HL-60 (cell line): Measurements from ENCODE around the gene PARD6G.

Source experiments
- DNase-seq, 2 experiments: peaks; one replicate each; pipeline ENCODE4 v3.0.0-alpha.2; 2010 to 2020; ENCODE audit warnings: low read depth in 1 of 2, low spot score in 1 of 2
- H3K27ac ChIP-seq: fragments of 250-450 bp; sonication (Bioruptor Pico); replicated peaks from 2 replicates; pipeline ENCODE4 v1.5.1; 2020; ENCODE audit warnings: mild to moderate bottlenecking, moderate library complexity
- H3K27me3 ChIP-seq: fragments of 250-450 bp; sonication (Bioruptor Pico); 2 replicates; pipeline ENCODE4 v1.5.1; 2021; ENCODE audit warnings: mild to moderate bottlenecking, moderate library complexity; ENCODE audit not compliant: insufficient read depth, poor library complexity, severe bottlenecking
- H3K4me3 ChIP-seq: replicated peaks from 2 replicates; pipeline ENCODE4 v1.5.1; 2011; ENCODE audit warnings: mild to moderate bottlenecking, control low read depth, low read length; ENCODE audit not compliant: insufficient read depth
- GABPA ChIP-seq: IDR thresholded peaks from 2 replicates; pipeline ENCODE4 v1.6.1; 2012; ENCODE audit warnings: low read depth
- POLR2AphosphoS5 ChIP-seq: IDR thresholded peaks from 2 replicates; pipeline ENCODE4 v1.6.1; 2012; ENCODE audit warnings: low read depth
- SPI1 ChIP-seq: IDR thresholded peaks from 2 replicates; pipeline ENCODE4 v1.6.1; 2012; ENCODE audit warnings: low read depth, mild to moderate bottlenecking, borderline replicate concordance
- TF ChIP-seq, protein P1 (sequence below): IDR thresholded peaks from one replicate; pipeline ENCODE4 v1.5.1; 2011; ENCODE audit warnings: low read length, control low read depth, inconsistent platforms; ENCODE audit not compliant: insufficient read depth
- TF ChIP-seq, protein P2 (sequence below): IDR thresholded peaks from 2 replicates; pipeline ENCODE4 v1.6.1; 2012; ENCODE audit warnings: low read depth; ENCODE audit not compliant: insufficient replicate concordance

PARD6G gene

DNA sequence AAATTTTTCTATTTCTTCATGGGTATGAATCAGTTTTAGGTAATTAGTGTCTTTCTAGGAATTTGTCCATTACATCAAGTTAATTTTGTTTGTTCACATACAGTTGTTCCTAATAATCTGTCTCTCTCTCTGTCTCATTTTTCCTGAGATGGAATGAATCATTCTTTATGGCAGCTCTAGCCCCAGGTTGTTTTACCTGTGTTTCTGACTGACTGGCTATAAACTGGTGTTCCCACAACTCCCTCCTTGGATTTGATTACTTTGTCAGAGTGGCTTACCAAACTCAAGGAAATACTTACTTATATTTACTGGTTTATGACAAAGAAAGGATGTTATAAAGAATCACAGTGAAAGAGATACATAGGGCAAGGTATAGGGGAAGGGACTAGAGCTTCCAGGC is 123.2 kb downstream of the PARD6G start:
- no peak for DNase-seq

DNA sequence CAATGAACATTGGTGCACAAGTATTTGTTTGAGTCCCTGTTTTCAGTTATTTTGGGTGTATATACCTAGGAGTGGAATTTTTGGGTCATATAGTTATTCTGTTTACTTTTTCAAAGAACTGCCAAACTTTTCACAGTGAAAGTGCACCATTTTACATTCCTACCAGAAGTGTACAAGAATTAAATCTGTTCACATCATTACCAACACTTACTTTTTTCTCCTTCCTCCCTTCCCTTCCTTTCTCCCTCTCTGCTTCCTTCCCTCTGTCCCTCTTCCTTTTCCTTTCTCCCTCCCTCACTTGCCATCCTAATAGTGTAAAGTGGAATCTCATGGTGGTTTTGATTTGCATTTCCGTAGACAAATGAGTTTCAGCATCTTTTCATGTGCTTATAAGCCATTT is 126.4 kb downstream of the PARD6G start:
- no peaks in the 10 kb centered on the region for H3K27me3 ChIP-seq
- H3K27ac ChIP-seq = no peak overlapping the region
- TF ChIP-seq GABPA (no peak), POLR2AphosphoS5 (no peak), SPI1 (no peak)
- TF ChIP-seq, protein P1, sequence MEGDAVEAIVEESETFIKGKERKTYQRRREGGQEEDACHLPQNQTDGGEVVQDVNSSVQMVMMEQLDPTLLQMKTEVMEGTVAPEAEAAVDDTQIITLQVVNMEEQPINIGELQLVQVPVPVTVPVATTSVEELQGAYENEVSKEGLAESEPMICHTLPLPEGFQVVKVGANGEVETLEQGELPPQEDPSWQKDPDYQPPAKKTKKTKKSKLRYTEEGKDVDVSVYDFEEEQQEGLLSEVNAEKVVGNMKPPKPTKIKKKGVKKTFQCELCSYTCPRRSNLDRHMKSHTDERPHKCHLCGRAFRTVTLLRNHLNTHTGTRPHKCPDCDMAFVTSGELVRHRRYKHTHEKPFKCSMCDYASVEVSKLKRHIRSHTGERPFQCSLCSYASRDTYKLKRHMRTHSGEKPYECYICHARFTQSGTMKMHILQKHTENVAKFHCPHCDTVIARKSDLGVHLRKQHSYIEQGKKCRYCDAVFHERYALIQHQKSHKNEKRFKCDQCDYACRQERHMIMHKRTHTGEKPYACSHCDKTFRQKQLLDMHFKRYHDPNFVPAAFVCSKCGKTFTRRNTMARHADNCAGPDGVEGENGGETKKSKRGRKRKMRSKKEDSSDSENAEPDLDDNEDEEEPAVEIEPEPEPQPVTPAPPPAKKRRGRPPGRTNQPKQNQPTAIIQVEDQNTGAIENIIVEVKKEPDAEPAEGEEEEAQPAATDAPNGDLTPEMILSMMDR = no peak
- TF ChIP-seq, protein P2, sequence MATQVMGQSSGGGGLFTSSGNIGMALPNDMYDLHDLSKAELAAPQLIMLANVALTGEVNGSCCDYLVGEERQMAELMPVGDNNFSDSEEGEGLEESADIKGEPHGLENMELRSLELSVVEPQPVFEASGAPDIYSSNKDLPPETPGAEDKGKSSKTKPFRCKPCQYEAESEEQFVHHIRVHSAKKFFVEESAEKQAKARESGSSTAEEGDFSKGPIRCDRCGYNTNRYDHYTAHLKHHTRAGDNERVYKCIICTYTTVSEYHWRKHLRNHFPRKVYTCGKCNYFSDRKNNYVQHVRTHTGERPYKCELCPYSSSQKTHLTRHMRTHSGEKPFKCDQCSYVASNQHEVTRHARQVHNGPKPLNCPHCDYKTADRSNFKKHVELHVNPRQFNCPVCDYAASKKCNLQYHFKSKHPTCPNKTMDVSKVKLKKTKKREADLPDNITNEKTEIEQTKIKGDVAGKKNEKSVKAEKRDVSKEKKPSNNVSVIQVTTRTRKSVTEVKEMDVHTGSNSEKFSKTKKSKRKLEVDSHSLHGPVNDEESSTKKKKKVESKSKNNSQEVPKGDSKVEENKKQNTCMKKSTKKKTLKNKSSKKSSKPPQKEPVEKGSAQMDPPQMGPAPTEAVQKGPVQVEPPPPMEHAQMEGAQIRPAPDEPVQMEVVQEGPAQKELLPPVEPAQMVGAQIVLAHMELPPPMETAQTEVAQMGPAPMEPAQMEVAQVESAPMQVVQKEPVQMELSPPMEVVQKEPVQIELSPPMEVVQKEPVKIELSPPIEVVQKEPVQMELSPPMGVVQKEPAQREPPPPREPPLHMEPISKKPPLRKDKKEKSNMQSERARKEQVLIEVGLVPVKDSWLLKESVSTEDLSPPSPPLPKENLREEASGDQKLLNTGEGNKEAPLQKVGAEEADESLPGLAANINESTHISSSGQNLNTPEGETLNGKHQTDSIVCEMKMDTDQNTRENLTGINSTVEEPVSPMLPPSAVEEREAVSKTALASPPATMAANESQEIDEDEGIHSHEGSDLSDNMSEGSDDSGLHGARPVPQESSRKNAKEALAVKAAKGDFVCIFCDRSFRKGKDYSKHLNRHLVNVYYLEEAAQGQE = no peak
- DNase-seq = no peak
- H3K4me3 ChIP-seq = no peak overlapping the region

More for the DNA sequence above, 123.2 kb downstream of the PARD6G start:
- Histone ChIP-seq H3K4me3 (no peak overlapping the region), H3K27ac (no peak overlapping the region), H3K27me3 (no peaks in the 10 kb centered on the region)
- no peak for TF ChIP-seq SPI1
- TF ChIP-seq POLR2AphosphoS5 = no peak
- TF ChIP-seq, protein P1 = no peak
- TF ChIP-seq GABPA = no peak
- TF ChIP-seq, protein P2 = no peak

DNA sequence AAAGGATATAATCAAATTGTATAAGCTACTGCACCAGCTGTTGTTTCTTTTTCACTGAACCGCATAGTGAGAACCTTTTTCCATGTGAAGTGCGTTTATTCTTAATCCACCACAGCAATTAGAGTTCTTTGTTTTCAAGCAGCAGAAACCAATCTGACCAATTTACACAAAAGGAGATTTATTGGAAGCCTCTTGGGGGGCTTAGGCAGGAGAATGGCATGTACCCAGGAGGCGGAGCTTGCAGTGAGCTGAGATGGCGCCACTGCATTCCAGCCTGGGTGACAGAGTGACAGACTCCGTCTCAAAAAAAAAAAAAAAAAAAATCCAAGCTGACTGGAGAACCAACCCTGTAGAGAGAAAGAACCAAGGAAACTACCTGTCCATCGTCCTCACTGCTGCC is 128.2 kb downstream of the PARD6G start:
- TF ChIP-seq, protein P1 = no peak
- TF ChIP-seq GABPA (no peak), POLR2AphosphoS5 (no peak), SPI1 (no peak)
- TF ChIP-seq, protein P2 = no peak
- no peak for DNase-seq
- no peak overlapping the region for H3K4me3 ChIP-seq
- no peak overlapping the region for H3K27ac ChIP-seq
- H3K27me3 ChIP-seq = no peaks in the 10 kb centered on the region
